ENCODE results near the gene ITGAX. TPM values are rescaled to one million over a fixed set of nuclear protein-coding genes. Genes with fewer than 3 reads are reported as not detected.
A peak's percentile ranks its signal among the peaks of the same experiment; 100 is the strongest.
"Not testable (repeated sequence)": the region's sequence is repeated elsewhere in the genome, so short reads cannot be mapped to it uniquely, and the experiment has no call there.

The ITGAX gene
- total RNA-seq, 1 donor from 2014 or later = not detected

- no peak for DNase-seq (ENCODE audit: extremely low spot score, unreplicated experiment)
- Mint-ChIP-seq H3K36me3 (no peaks in the 10 kb centered on the region), H3K27ac (no peak overlapping the region), H3K9me3 (no peaks in the 10 kb centered on the region), H3K4me1 (ENCODE audit: unreplicated experiment) (no peaks in the 10 kb centered on the region), H3K4me3 (no peak overlapping the region), H3K27me3 (peaks cover 82% of the 10 kb centered on the region)
- TF ChIP-seq CTCF (conservative IDR thresholded peaks at IDR 0.05) = no peak
These were observed 23.1 kb upstream of the ITGAX start for GRCh38 chr16:31331807-31332301.

DNA sequence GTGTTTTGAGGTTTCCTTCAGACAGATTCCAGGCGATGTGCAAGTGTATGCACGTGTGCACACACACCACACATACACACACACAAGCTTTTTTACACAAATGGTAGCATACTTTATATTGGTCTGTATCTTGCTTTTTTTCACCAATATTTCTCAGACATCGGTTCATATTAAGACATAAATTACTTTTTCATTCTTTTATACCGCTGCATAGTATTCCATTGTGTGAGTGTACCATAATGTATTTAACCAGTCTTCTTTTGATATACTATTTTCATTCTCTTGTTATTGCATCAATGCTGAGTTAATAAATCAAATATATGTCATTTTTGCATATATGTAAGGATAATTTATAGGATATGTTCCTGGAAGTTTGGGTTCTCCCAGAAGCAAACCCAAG lies 22.4 kb upstream of the ITGAX start:
- no peaks in the 10 kb centered on the region for H3K9me3 Mint-ChIP-seq
- H3K4me1 Mint-ChIP-seq (ENCODE audit: unreplicated experiment) = no peaks in the 10 kb centered on the region
- no peak for DNase-seq (ENCODE audit: extremely low spot score, unreplicated experiment)
- no peak for TF ChIP-seq CTCF (conservative IDR thresholded peaks at IDR 0.05)
- no peaks in the 10 kb centered on the region for H3K36me3 Mint-ChIP-seq
- H3K4me3 Mint-ChIP-seq = no peak overlapping the region
- H3K27ac Mint-ChIP-seq = no peak overlapping the region
- peaks cover 79% of the 10 kb centered on the region for H3K27me3 Mint-ChIP-seq

GRCh38 chr16:31333686-31334649 lies 21.0 kb upstream of the ITGAX start:
- no peaks in the 10 kb centered on the region for H3K36me3 Mint-ChIP-seq
- TF ChIP-seq CTCF (conservative IDR thresholded peaks at IDR 0.05) = peak; percentile 51
- H3K4me3 Mint-ChIP-seq = no peak overlapping the region
- peaks cover 67% of the 10 kb centered on the region for H3K27me3 Mint-ChIP-seq
- no peaks in the 10 kb centered on the region for H3K9me3 Mint-ChIP-seq
- H3K27ac Mint-ChIP-seq = no peak overlapping the region
- H3K4me1 Mint-ChIP-seq (ENCODE audit: unreplicated experiment) = no peaks in the 10 kb centered on the region
- peak; percentile 37 for DNase-seq (ENCODE audit: extremely low spot score, unreplicated experiment)

DNA sequence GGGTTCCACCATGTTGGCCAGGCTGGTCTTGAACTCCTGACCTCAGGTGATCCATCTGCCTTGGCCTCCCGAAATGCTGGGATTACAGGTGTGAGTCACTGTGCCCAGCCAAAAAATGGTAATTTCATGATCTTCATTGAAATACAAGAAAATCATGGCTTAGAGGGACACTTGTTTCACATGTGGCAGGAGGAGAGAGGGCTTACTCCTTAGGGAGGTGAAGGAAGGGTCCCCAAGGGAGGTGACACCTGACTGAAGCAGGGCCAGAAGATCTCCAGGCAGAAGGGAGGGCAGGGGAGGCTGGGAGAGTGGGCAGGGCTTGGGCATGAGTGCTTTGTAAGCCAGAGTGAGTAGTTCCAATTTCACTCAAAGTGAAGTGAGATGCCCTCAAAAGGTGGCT lies 20.0 kb upstream of the ITGAX start:
- Mint-ChIP-seq H3K36me3 (no peaks in the 10 kb centered on the region), H3K9me3 (no peaks in the 10 kb centered on the region), H3K4me1 (ENCODE audit: unreplicated experiment) (no peaks in the 10 kb centered on the region), H3K4me3 (no peak overlapping the region), H3K27ac (no peak overlapping the region), H3K27me3 (peaks cover 59% of the 10 kb centered on the region)
- TF ChIP-seq CTCF (conservative IDR thresholded peaks at IDR 0.05) = no peak
- peak; percentile 7 for DNase-seq (ENCODE audit: extremely low spot score, unreplicated experiment)

GRCh38 chr16:31335431-31335830 lies 19.5 kb upstream of the ITGAX start:
- H3K9me3 Mint-ChIP-seq = no peaks in the 10 kb centered on the region
- no peaks in the 10 kb centered on the region for H3K36me3 Mint-ChIP-seq
- DNase-seq (ENCODE audit: extremely low spot score, unreplicated experiment) = peak; percentile 31
- H3K27ac Mint-ChIP-seq = no peak overlapping the region
- H3K4me1 Mint-ChIP-seq (ENCODE audit: unreplicated experiment) = no peaks in the 10 kb centered on the region
- peaks cover 54% of the 10 kb centered on the region for H3K27me3 Mint-ChIP-seq
- TF ChIP-seq CTCF (conservative IDR thresholded peaks at IDR 0.05) = no peak
- no peak overlapping the region for H3K4me3 Mint-ChIP-seq

GRCh38 chr16:31338166-31338685 lies 16.8 kb upstream of the ITGAX start:
- DNase-seq (ENCODE audit: extremely low spot score, unreplicated experiment) = peak; percentile 24
- H3K27me3 Mint-ChIP-seq = peaks cover 29% of the 10 kb centered on the region

More at GRCh38 chr16:31338166-31338685, 16.8 kb upstream of the ITGAX start:
- H3K36me3 Mint-ChIP-seq; H3K4me3 Mint-ChIP-seq; H3K27ac Mint-ChIP-seq; H3K4me1 Mint-ChIP-seq (ENCODE audit: unreplicated experiment); H3K9me3 Mint-ChIP-seq: not testable (repeated sequence)

All from type B pancreatic cell (in vitro differentiated cells).